HUES64 (cell line): ENCODE results near the gene NRARP.

ENCODE experiments used
- H3K27ac ChIP-seq: 2 replicates; pipeline ENCODE4 v1.7.0; 2013; ENCODE audit warnings: low read depth, low read length, inconsistent platforms
- H3K27me3 ChIP-seq: 2 replicates; pipeline ENCODE4 v1.6.1; 2013; ENCODE audit warnings: mild to moderate bottlenecking, low read length; ENCODE audit not compliant: insufficient read depth
- H3K36me3 ChIP-seq: 2 replicates; pipeline ENCODE4 v1.6.1; 2013; ENCODE audit warnings: mild to moderate bottlenecking, low read length; ENCODE audit not compliant: insufficient read depth
- H3K4me1 ChIP-seq: 2 replicates; pipeline ENCODE4 v1.6.1; 2013; ENCODE audit warnings: mild to moderate bottlenecking, low read length, moderate library complexity; ENCODE audit not compliant: insufficient read depth
- H3K4me3 ChIP-seq: 2 replicates; pipeline ENCODE4 v1.5.1; 2013; ENCODE audit warnings: mild to moderate bottlenecking, low read length, moderate library complexity
- H3K9ac ChIP-seq: 2 replicates; pipeline ENCODE4 v1.6.1; 2013; ENCODE audit warnings: mild to moderate bottlenecking, low read depth, low read length
- H3K9me3 ChIP-seq: 2 replicates; pipeline ENCODE4 v1.6.1; 2013; ENCODE audit warnings: low read depth, low read length; ENCODE audit not compliant: insufficient read depth
- WGBS: fragments of 150-250, 120-280 bp; methylation state at CpG from one replicate; pipeline ENCODE4 v1.1.7; 2013; ENCODE audit warnings: missing lambda C conversion rate; 5-methylcytosine and 5-hydroxymethylcytosine counted together

NRARP gene

GRCh38 chr9:137250329-137251193, 51.5 kb downstream of the NRARP start:
- H3K27ac ChIP-seq: no peak overlapping the region
- no peak overlapping the region for H3K4me3 ChIP-seq
- H3K4me1 ChIP-seq: peaks cover 5% of the 10 kb centered on the region; the same call in 1 of the 2 replicates
- 80% methylated on average over 17 of the region's 18 CpGs for WGBS
- H3K9me3 ChIP-seq: no peaks in the 10 kb centered on the region
- H3K9ac ChIP-seq: no peak overlapping the region
- no peaks in the 10 kb centered on the region for H3K36me3 ChIP-seq
- no peaks in the 10 kb centered on the region; the same call in 1 of the 2 replicates for H3K27me3 ChIP-seq
